Mucosa of gallbladder (tissue), 1 donor: ENCODE measurements around the gene CRTC1. TPM values are rescaled to one million over a fixed set of nuclear protein-coding genes. Genes with fewer than 3 reads are reported as not detected.
A peak's percentile ranks its signal among the peaks of the same experiment; 100 is the strongest.

Experiments
- DNase-seq: peaks from one replicate; pipeline ENCODE4 v3.0.0-alpha.2; 2020; ENCODE audit warnings: low spot score
- total RNA-seq: library from RNA; stranded (reverse); gene quantifications from one replicate; pipeline ENCODE4 v1.2.1, GENCODE V29; 2021
- donor health status: DM: no; HTN: no; CAD: no.

The CRTC1 gene, protein sequence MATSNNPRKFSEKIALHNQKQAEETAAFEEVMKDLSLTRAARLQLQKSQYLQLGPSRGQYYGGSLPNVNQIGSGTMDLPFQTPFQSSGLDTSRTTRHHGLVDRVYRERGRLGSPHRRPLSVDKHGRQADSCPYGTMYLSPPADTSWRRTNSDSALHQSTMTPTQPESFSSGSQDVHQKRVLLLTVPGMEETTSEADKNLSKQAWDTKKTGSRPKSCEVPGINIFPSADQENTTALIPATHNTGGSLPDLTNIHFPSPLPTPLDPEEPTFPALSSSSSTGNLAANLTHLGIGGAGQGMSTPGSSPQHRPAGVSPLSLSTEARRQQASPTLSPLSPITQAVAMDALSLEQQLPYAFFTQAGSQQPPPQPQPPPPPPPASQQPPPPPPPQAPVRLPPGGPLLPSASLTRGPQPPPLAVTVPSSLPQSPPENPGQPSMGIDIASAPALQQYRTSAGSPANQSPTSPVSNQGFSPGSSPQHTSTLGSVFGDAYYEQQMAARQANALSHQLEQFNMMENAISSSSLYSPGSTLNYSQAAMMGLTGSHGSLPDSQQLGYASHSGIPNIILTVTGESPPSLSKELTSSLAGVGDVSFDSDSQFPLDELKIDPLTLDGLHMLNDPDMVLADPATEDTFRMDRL
- total RNA-seq = 23.6 TPM

DNA sequence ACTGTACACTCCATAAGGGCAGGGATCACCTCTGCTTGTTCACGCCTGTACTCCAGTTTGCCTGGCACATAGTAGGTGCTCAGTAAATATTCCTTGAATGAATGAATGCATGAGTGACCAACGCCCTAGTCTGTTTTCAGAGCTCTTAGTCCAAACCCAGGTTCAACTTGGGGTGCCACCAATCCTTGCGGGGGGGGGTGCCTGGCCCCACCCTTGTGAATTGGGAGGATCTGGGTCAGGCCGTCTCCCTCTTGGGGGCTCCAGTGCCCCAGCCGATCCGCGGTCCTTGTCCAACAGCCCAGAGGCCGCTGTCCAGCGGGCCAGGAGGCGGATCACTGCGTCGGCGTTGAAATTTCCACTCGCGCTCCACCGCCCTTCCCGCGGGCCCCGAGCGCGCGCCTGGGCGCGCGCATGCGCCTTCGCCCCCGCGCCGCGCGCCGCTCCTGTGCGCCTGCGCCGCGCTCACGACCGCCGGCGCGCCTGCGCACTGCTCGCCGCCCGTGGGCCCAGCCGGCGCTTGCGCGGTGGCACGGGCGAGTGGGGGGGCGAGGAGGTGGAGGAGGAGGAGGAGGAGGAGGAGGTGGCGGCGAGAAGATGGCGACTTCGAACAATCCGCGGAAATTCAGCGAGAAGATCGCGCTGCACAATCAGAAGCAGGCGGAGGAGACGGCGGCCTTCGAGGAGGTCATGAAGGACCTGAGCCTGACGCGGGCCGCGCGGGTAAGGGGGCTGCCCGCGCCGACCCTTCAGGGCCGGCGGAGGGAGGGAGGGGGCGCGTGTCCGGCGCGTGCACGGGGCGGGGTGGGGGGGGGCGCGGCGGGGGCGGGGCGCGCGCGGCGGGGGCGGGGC lies at the start of gene CRTC1:
Gene CRTC1, plus strand, starts transcription at position 572 of the 849 bp plus-strand sequence. Its CDS starts 23 bp downstream, at position 595.
- peak; percentile 86 for DNase-seq

DNA sequence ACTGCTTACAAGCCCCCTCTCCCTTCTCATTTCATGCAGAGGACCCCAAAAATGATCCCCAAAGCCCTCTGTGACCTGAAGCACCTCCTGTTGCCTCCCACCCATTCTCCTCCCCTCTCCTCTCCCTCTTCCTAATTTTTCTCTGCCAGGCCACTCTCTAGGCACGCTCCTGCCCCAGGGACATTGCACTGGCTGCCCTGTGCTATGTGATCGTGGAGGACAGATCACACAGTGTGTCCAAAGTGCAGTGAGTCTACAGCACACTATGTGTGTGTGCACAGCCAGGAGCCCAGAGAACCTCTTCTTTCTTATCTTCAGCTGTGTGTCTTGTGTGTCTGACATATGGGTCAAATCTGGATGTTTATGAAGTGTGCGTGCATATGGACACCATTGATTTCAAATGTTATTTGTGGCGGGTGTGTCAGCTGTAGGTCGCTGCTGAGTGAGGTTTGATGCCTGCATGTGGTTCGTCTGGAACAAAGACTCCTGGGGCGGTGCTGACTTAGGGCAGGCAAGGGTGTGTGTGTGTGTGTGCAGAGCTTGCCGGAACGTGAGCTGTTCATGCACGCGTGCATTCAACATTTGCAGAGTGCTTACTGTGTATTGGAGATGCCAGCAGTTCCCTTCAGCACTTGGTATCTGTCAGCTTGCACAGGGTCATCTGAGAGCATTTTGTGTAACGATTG lies 48.7 kb upstream of the CRTC1 start:
- no peak for DNase-seq

DNA sequence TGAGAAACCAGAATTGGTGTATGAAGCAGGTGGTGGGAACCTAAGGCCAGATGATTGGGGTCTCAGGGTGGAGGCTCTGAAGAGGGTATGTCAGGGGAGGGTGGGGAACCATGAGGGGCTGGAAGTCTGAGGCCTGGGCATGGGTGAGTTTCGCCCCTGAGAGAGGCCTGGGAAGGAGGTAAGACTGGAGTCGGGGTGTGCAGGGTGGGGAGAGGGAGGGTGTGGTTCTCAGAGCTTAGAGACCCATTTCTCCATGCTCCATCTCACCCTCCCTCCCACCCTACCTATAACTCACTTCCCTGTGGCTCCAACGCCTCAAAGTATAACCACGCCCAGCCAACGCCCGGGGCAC lies 47.7 kb upstream of the CRTC1 start:
- DNase-seq = no peak

DNA sequence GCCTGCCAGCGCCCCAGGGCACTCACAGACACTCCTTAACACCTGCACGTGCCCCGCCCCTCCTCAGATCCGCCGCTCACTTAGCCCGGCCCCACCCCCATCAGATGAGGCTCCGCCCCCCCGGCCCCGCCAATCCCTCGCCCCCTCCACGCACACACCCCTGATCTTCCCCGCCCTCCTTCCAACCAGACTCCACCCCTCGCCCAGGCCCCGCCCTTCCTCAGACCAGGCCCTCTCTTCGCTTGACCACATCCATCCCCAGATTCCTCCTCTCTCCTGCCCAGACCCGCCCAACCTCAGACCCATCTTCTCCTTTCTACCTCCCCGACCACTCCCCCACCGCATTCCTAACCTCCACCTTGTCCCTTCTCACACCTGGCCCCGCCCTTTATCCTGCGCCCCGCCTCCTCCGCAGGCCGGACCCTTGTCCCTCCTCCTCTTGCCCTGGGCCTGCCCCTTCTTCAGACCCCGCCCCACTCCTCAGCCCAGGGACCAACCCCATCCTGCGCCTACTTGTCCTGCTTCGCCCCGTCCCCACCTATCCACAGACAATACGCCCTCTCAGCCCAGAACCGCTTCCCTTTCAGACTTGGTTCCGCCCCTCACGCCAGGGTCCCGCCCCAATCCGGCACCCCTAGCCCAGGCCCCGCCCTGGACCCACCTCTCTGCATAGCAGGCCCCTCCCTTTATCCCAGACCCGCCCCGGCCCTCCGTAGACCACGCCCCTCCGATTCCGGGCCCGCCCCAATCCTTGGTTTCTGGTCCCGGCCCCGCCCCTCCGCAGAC lies 47.1 kb upstream of the CRTC1 start:
- peak; percentile 98 for DNase-seq

DNA sequence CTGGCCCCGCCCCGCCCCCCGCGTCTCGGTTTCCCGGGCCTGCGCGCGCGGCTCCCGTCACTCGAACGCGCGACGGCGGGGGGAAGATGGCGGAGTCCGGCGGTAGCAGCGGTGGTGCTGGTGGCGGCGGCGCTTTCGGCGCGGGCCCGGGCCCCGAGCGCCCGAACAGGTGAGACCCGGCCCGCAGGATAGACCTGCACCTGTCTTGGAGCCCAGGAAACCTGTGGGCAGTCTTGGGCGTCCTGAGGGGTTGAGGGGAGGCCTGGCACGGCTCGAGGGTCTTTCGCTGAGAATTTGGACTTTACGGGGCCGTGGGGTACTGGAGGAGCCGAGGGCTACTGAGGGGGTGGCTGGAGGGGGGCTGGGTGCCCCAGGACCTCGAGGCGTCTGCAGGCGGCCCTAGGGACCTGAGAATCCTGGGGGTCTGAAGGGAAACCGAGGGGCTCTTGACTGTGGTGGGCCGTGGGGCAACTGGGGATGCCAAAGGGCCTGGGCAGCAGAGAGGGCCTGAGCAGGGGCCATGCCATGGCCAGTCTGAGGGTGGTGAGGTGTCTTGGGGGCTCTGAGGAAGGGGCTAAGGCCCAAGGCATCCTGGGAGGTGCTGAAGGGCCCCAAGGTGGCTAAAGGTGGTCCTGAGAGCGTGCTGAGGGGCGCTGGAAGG lies 46.4 kb upstream of the CRTC1 start, which contains the start of gene KLHL26:
Gene KLHL26, plus strand, starts transcription at position 60 of the 661 bp plus-strand sequence. Its CDS starts 27 bp downstream, at position 87.
- DNase-seq = no peak

DNA sequence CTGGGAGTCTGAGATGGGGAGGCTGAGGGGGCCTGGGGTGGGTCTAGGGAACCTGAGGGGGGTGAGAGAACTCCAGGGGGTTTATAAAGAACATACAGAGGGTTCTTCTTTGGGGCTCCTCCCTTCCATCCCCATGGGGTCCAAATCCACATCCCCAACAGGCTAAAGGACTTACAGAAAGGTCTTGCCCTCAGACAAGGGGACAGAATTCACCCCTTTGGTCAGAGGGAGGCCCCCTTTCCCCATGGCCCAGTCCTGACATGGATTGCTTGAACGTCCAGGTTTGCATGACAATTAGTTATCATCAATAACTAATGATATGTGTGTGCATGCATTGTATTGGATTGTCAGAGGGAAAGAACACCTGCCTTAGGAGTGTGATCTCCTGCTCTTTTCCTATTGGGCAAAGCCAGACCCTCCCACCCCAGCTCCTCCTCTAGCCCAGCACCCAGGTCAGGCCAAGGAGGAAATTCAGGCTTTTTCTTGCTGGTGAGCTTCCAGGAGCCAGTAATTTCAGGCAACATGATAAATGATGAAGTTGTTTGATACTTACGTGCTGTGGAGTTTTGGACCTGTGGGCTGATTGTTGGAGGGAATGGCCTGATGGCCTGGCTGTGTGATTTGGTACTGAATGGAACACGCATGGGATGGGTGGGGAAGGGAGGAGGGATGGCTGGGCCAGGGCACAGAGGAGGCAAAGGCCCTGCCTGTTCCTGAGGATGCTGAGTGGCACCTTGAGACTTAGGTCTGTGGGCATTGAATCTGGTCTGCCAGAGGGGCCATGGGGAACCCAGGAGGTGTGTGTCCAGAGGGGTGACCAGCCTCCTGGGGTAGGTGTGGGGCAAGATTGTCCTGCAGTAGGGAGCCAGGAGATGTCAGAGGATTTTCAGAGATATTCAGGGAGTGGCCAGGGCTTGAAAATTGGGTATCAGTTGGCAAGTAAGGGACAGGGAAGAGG lies 45.5 kb upstream of the CRTC1 start:
- DNase-seq = peak; percentile 62

DNA sequence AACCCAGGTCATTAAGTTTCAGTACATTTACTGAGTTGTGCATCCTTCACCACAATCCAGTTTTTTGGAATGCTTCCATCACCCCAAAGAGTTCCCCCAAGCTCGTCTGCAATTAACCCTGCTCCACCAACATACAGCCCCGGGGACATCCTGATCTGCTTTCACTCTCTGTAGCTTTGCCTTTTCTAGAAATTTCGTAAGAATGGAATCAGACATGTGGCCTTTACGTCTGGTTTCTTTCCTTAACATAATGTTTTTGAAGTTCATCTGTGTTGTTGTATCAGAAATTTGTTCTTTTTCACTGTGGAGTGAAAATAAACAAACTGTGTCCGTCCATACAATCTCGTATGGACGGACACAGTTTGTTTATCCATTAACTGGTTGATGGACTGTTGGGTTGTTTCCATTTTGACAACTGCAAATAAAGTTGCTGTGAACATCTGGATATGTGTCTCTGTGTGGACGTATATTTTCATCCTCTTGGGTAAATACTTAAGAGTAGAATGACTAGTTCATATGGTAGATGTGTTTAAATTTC lies 43.7 kb upstream of the CRTC1 start:
- DNase-seq = no peak

DNA sequence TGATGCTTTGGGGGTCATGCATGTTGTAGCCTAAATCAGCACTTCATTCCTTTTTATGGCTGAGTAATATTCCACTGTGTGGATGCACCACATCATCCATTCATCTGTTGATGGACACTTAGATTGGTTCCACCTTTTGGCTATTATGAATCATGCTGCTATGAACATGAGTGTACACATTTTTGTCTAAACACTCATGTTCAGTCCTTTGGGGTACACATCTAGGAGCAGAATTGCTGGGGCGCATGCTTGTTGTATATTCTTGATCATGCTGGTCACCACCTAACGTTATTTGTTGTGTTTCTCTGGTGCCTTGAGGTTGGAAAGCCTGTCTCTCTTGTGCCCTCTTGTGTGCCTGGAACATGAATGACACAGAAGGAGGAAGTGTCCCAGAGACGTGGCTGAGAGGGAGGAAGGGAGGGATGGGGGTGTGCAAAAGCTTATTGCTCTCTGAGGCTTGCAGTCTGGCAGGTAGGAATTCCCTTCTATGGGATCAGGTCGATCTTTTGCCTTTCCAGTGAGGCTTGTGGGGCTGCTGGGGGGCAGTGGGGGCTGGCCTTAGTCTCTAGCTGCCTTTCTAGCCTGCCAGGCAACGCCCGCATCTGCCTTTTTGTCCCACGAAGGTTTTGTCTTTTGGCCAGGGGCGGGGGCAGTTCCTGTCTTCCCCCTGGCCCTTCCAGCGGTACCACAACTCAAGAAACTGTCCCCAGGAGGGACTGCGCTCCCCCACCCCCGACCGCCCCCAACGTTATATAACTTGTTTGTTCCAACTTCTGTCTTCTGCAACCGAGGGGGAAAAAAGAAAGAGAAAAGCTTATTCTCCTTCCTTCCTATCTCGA lies 39.1 kb upstream of the CRTC1 start:
- no peak for DNase-seq

DNA sequence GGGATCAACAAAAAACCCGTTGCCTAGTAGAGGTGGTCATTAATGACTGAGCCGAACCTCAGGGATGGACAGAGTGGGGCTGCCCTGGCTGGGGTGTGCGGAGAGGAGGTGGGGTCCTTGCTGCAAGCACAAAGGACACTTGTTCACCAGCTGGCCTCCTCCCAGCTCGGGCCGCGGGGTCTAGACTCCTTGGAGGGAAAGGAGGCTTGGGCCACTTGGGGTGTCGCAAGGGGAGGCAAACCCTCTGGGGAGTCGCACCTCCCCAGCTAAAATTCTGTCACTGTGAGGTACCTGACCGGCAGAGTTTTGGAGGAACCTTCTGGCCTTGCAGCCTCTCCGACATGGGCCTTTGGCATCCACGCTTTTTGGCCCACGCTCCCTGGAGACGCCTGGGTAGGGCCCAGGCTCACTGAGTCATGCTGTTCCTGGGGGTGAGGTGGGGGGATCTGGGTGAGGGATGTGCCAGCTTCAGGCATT lies 38.4 kb upstream of the CRTC1 start:
- DNase-seq = no peak

DNA sequence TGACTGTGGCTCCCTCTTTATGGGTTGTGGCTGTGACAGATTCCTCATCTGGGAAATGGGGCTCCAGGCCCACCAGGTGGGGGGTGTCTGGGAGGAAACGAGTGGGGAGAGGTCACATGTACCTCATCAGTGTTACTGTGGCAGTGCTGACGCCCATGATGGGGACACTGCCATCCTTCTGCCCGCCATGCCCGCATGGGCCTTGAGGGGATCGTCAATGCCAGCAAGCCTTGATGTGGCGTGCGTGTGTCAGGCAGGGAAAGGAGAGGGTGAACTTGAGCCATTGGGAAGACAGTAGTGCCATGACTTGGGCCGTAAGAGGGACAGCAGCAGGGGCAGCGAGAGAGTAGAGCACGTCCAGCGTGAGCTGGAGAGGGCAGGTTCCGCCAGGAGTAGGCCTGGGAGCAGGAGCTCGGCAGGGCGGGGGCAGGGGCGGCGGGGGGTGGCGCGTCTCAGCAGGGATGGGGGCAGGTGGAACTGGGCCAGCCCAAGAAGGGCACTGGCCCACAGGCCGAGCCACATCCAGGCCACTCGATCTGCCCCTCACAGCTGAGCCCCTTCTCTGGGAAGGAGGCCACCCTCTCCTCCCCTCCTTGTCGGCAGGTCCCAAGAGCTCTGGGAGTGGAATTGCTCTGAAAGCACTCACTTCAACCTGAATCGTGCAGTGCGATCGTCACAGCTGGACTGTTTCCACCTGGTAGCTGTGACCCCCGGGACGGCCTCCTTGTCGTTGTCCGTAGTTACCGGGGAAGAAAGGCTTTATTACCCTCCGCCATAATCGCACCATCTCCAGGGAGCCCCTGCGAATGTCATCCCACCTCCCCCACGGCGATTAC lies 36.7 kb upstream of the CRTC1 start:
- no peak for DNase-seq

DNA sequence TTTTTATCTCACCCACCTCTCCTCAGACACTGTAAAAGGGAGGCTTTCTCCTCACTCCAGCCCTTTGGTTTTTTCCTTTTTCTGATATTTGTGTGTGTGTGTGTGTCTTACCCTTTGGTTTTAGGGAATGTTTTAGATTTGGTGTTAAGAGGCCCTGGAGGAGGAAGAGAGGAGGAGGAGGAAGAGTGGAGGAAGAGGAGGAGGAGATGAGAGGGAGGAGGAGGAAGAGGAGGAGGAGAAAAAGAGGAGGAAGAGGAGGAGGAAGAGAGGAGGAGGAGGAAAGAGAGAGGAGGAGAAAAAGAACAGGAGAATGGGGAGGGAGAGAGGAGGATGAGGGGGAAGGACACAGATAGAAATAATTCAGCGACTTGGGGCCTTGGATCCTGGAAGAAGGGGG lies 36.1 kb upstream of the CRTC1 start:
- DNase-seq = no peak

DNA sequence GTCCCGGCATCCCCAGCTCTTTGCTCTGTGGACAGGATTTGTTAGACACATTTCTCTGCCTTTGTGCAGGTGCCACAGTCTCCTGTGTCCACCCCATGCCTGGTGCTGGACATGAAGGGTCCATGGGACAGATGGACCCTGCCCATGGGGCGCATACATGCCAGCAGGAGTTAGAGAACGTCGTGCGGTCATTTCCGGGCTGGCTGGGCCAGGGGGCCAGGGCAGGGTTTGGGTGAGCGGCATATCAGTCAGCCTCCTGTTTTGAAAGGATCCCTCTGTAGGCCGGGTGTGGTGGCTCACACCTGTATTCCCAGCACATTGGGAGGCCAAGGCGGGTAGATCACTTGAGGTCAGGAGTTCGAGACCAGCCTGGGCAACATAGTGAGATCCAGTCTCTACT lies 35.7 kb upstream of the CRTC1 start:
- no peak for DNase-seq

DNA sequence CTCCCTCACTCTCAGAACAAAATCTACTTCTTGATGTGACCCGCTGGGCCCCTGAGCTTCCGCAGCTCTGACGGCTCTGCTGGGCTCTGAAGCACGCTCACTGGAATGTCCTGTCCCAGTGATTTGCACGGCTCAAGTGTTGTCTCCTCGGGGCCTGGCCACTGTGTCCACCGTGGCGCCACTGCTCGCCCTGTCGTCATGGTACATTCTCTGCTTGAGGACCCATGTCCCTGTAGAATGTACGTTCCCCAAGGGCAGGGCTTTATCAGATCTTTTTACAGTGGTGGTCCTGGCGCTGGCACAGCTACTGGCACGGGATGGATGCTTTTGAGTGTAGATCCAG lies 34.5 kb upstream of the CRTC1 start:
- DNase-seq = no peak

DNA sequence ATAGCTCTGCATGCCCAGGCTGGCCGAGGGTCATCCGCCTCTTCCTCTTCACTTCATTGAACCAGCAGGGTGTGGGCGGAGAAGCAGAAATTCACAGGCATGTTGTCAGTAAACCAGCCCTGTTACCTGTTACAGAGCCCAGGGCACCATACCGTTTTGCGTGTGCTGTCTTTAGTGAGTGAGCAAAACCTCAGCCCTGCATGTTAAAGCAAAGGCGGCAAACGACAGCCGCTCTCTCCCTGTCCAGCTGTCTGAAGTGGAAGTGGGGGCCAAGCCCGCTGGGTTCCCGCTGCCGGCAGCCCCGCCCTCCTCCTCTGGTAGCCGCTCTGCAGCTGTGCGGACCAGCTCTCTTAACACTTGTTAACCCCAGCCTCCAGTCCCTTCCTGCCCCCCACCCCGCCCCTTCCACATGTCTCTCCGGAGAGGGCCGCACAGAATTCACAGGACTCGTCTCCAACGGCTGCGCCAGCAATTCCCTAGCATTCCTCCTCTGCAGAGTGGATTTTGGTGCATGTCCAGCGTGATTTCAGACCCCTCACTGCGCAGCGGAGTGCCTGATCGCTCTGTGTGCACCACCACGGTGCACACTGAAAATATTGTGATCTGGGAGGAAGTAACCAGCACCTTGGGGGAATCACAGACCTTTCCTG lies 34.0 kb upstream of the CRTC1 start:
- peak; percentile 33 for DNase-seq

DNA sequence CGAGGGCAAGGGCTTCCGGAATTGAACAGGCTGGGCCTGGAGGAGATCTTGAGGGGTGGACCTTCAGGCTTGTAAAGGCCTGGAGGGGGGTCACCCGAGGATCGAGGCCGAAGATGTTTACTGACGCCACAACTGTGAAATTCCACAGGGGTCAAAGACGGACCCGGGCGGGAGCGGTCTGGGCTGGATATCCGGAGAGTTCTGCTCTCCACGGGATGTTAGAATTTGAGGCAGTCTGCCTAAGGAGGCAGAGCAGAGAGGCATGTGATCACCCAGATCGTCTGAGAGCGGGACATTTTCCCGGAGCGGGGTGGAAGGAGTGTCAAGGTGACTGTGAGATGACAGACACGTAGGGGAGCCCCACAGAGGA lies 33.5 kb upstream of the CRTC1 start:
- DNase-seq = peak; percentile 59

DNA sequence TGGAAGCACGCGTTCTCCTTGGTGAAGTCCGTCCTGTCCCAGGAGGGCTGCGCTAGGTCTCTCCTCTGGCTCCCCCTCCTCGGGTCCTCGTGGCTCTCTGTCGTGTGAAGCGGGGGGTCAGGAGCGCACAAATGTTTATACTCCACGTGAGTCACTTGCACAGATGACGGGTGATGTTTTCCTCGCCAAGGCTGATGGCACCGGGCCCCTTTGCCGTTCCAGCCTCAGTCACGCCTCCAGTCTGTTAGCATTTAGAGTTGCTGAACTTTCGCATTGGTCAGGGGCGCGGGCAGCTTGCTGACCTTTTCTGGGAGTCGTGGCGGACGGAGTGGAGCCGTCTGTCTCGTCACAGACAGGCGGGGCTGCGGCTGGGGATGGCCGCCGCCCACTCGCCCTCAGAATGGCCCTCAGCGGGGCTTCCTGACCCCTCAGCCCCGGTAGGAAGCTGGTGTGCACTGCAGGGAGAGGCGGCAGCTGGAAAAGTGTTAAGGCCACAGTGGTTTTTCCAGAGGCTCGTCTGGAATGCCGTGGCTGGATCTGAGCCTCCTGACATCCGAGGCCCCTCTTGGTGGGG lies 32.9 kb upstream of the CRTC1 start:
- peak; percentile 55 for DNase-seq
